ENCODE results near the gene SLC44A2.

DNA sequence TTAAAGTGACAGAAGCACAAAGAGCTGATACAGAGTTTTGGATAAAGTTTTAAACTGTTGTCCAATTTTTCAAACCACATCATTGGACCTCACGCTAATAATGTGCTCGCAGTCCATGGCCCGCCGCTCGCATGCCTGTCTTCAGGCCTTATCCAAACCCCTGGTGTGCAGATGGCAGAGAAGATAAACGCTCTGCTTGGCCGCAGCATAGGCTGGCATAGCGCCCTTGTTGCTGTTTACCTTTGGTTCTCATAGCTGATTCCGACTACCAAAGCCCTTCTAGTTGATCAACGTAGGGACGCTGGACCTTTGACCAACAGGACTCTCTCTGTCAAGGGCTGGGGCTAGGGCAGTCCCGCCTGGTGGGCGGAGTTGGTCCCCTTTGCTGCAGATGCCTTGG, 52.4 kb downstream of the SLC44A2 start:
- TF ChIP-seq, protein P1, sequence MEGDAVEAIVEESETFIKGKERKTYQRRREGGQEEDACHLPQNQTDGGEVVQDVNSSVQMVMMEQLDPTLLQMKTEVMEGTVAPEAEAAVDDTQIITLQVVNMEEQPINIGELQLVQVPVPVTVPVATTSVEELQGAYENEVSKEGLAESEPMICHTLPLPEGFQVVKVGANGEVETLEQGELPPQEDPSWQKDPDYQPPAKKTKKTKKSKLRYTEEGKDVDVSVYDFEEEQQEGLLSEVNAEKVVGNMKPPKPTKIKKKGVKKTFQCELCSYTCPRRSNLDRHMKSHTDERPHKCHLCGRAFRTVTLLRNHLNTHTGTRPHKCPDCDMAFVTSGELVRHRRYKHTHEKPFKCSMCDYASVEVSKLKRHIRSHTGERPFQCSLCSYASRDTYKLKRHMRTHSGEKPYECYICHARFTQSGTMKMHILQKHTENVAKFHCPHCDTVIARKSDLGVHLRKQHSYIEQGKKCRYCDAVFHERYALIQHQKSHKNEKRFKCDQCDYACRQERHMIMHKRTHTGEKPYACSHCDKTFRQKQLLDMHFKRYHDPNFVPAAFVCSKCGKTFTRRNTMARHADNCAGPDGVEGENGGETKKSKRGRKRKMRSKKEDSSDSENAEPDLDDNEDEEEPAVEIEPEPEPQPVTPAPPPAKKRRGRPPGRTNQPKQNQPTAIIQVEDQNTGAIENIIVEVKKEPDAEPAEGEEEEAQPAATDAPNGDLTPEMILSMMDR (IDR thresholded peaks at IDR 0.05; ENCODE audit: poor library complexity), result no peak
- TF ChIP-seq EZH2 (IDR thresholded peaks at IDR 0.05; ENCODE audit: borderline replicate concordance), result no peak

Measured in hepatocyte (in vitro differentiated cells).